K562 (cell line): Measurements from ENCODE around the gene SBDS. TPM values are rescaled to one million over a fixed set of nuclear protein-coding genes. Genes with fewer than 3 reads are reported as not detected.

Experiments
- ATAC-seq: fragments of 200-7000 bp; cut with Tn5 transposase; 3 replicates; pipeline ENCODE4 v1.9.1; 2020; ENCODE audit warnings: moderate library complexity
- BruUV-seq: library from RNA; stranded (reverse); fragments of 400-500 nt; replicated peaks from 2 replicates; lab custom pipeline; 2021; lab: Mats Ljungman, UMichigan
- CTCF ChIA-PET: fragments of 300-600 bp; formaldehyde crosslinking; extraction: SDS; loops from one replicate; lab custom pipeline; 2021; ENCODE audit warnings: low intra/inter-chr PET ratio; lab: Yijun Ruan, JAX
- POLR2A ChIA-PET: fragments of 300-600, 350-650 bp; sonication (Branson Sonifier 250); formaldehyde crosslinking; extraction: SDS; loops from one replicate; lab custom pipeline; 2021; ENCODE audit warnings: antibody characterized with exemption, inconsistent platforms; lab: Yijun Ruan, JAX
- DNase-seq, 4 experiments: peaks; one replicate each; pipeline versions ENCODE4 v3.0.0 to v3.0.0-alpha.2; 2011 to 2018; ENCODE audit warnings: low spot score in 3 of 4, mixed read lengths in 3 of 4; ENCODE audit errors: extremely low read depth in 1 of 4
- FAIRE-seq: peaks from 2 replicates; lab custom pipeline; 2011; peaks lifted over from hg19 to GRCh38; lab: Jason Lieb, UNC
- H2AFZ ChIP-seq: 2 replicates; pipeline ENCODE4 v1.6.0; 2011; ENCODE audit warnings: low read depth, low read length, control low read depth, inconsistent platforms
- H3K27ac ChIP-seq: fragments of 200-600 bp; 3 replicates; pipeline ENCODE4 v1.8.0; 2011; ENCODE audit warnings: low read depth, mild to moderate bottlenecking, control low read depth, inconsistent platforms, low read length, moderate library complexity, mixed read lengths; ENCODE audit errors: extremely low read depth
- H3K27me3 ChIP-seq, 2 experiments: fragments of 300-600 bp in 1 of 2; 2 replicates in 1 of 2; 3 replicates in 1 of 2; pipeline versions ENCODE4 v1.6.0 to v1.8.0; 2011; ENCODE audit warnings: inconsistent platforms in 2 of 2, low read length in 2 of 2, mild to moderate bottlenecking in 1 of 2, mixed read lengths in 1 of 2, moderate library complexity in 1 of 2; ENCODE audit not compliant: control insufficient read depth in 2 of 2, insufficient read depth in 2 of 2
- H3K36me3 ChIP-seq: fragments of 300-600 bp; 3 replicates; pipeline ENCODE4 v1.8.0; 2011; ENCODE audit warnings: mild to moderate bottlenecking, low read length, inconsistent platforms; ENCODE audit not compliant: control insufficient read depth, insufficient read depth
- H3K4me1 ChIP-seq, 2 experiments: fragments of 200-600 bp in 1 of 2; replicated peaks in 1 of 2; 2 replicates in 1 of 2; 3 replicates in 1 of 2; pipeline versions ENCODE4 v1.5.1 to v1.8.0; 2011; ENCODE audit warnings: inconsistent platforms in 2 of 2, low read length in 2 of 2, mild to moderate bottlenecking in 1 of 2, mixed read lengths in 1 of 2, moderate library complexity in 1 of 2; ENCODE audit not compliant: control insufficient read depth in 2 of 2, insufficient read depth in 2 of 2
- H3K4me2 ChIP-seq: 2 replicates; pipeline ENCODE4 v1.6.1; 2011; ENCODE audit warnings: low read length, control low read depth, inconsistent platforms, mixed read lengths; ENCODE audit not compliant: insufficient read depth
- H3K4me3 ChIP-seq: fragments of 200-600 bp; sonication (generic), shearing (Covaris generic); 2 replicates; pipeline ENCODE4 v1.5.1; 2016; ENCODE audit warnings: control low read depth, inconsistent platforms
- H3K79me2 ChIP-seq: fragments of 200-600 bp; 3 replicates; pipeline ENCODE4 v1.8.0; 2011; ENCODE audit warnings: low read length, inconsistent platforms; ENCODE audit not compliant: control insufficient read depth, insufficient read depth
- H3K9ac ChIP-seq, 2 experiments: 2 replicates each; pipeline versions ENCODE4 v1.6.0 to v1.6.1; 2011; ENCODE audit warnings: low read depth in 2 of 2, low read length in 2 of 2, control low read depth in 1 of 2, inconsistent platforms in 1 of 2, mild to moderate bottlenecking in 1 of 2, mixed read lengths in 1 of 2; ENCODE audit not compliant: insufficient read depth in 1 of 2
- H3K9me1 ChIP-seq: one replicate; pipeline ENCODE4 v1.6.0; 2011; ENCODE audit warnings: inconsistent platforms, mild to moderate bottlenecking, low read length, moderate library complexity; ENCODE audit not compliant: control insufficient read depth, insufficient read depth
- H3K9me3 ChIP-seq: replicated peaks from 2 replicates; pipeline ENCODE4 v1.5.1; 2011; ENCODE audit warnings: low read depth, low read length, inconsistent platforms; ENCODE audit not compliant: control insufficient read depth, insufficient read depth
- H4K20me1 ChIP-seq: replicated peaks from 2 replicates; pipeline ENCODE4 v1.6.1; 2011; ENCODE audit warnings: low read length, inconsistent platforms, mixed read lengths; ENCODE audit not compliant: control insufficient read depth, insufficient read depth
- PPARD ChIP-seq: fragments of 250-450 bp; sonication (Bioruptor Pico); IDR thresholded peaks from 2 replicates; pipeline ENCODE4 v1.8.0; 2022; ENCODE audit warnings: inconsistent platforms, mild to moderate bottlenecking, moderate library complexity
- ZNF740 ChIP-seq, 3 experiments: fragments of 200-800 bp in 1 of 3; sonication (Bioruptor generic) in 1 of 3; sonication (generic) in 1 of 3; formaldehyde crosslinking in 1 of 3; IDR thresholded peaks; 2 replicates each; pipeline versions ENCODE4 v1.6.1 to v1.8.0; 2016 to 2022; ENCODE audit warnings: mild to moderate bottlenecking in 2 of 3, missing compliant biosample characterization in 2 of 3, missing genetic modification characterization in 2 of 3, missing genetic modification reagents in 1 of 3
- WGBS: fragments of 100-300 bp; shearing (Covaris generic); methylation state at CpG from one replicate; pipeline ENCODE4 v1.1.6; 2016; ENCODE audit warnings: low coverage, mixed read lengths; ENCODE audit not compliant: insufficient coverage; ENCODE audit errors: missing lambda C conversion rate; 5-methylcytosine and 5-hydroxymethylcytosine counted together
- in situ Hi-C: fragments of 300-500 bp; cut with MboI; formaldehyde crosslinking; loops from 4 replicates; pipeline ENCODE4 v1.15.0; 2018; ENCODE audit warnings: inconsistent platforms, mixed read lengths
- intact Hi-C: fragments of 100-400 bp; cut with micrococcal nuclease; formaldehyde crosslinking; loops from 2 replicates; pipeline ENCODE4 v1.14.2; 2022
- polyA plus RNA-seq, 8 experiments: library from polyadenylated mRNA; depleted of rRNA in 4 of 8; stranded (reverse) in 5 of 8; unstranded in 3 of 8; fragments of >200 nt; fragmentation: Nextera tagmentation in 2 of 8; fragmentation: Illumina TruSeq in 1 of 8; extraction: Ambion mirVana in 2 of 8; extraction: Trizol in 1 of 8; gene quantifications; 2 replicates each; pipeline versions ENCODE4 v1.2.1 to v1.2.3, GENCODE V29; 2011 to 2014; ENCODE audit warnings: inconsistent platforms in 1 of 8, missing spikeins in 1 of 8
- total RNA-seq, 7 experiments: library from RNA; depleted of rRNA in 6 of 7; stranded (reverse); fragments of >200 nt in 6 of 7; fragmentation: Illumina TruSeq in 2 of 7; extraction: Trizol in 2 of 7; gene quantifications; 2 replicates each; pipeline versions ENCODE4 v1.2.1 to v1.2.3, GENCODE V29; 2011 to 2021; ENCODE audit warnings: low replicate concordance in 1 of 7

The SBDS gene
- total and polyA plus RNA-seq, 9 of the 15 experiments (the other 6 are each of a cell fraction or from before 2014, with no cell fraction given): 105 to 174 (median 117) TPM

- Histone ChIP-seq H3K9ac (peak overlapping the region in 1 of 2 experiments; percentile 77; a peak in 2 of 4 replicates), H3K4me3 (no peak overlapping the region), H3K9me1 (peaks cover 3% of the 10 kb centered on the region), H4K20me1 (no peaks in the 10 kb centered on the region), H3K27me3 (no peaks in the 10 kb centered on the region), H3K27ac (no peak overlapping the region), H3K79me2 (no peaks in the 10 kb centered on the region), H3K4me1 (peaks cover 0 to 4% of the 10 kb centered on the region in 2 experiments; a peak in 1 of 5 replicates), H3K36me3 (peaks cover 92% of the 10 kb centered on the region), H3K4me2 (no peak overlapping the region), H2AFZ (no peak overlapping the region), H3K9me3 (no peaks in the 10 kb centered on the region)
- DNase-seq (no peak), FAIRE-seq (no peak), ATAC-seq (peak; percentile 49)
- intact Hi-C loops: no loop called here
- no peak for TF ChIP-seq PPARD (CRISPR knock-in tag)
- TF ChIP-seq ZNF740 (CRISPR knock-in tag; IDR thresholded peaks at IDR 0.05): peak; percentile 76; the same call in 1 of the 2 replicates
- TF ChIP-seq ZNF740 (tag; IDR thresholded peaks at IDR 0.05): 0 out of 4 replicates have a peak, but pooled peaks of 1 of the 2 experiments have one; percentile 52
- ChIA-PET CTCF (no interaction called here), POLR2A (interaction anchor here (0.7 to 0.8 kb wide), 3 partner anchors 8 to 28 kb away, joined by 3 read pairs; no protein-coding TSS in a partner anchor)
- BruUV-seq: no TSS peak
- in situ Hi-C loops: no loop called here
- 84% methylated on average over 11 of the region's 11 CpGs for WGBS
Observed at GRCh38 chr7:66952343-66953043, 42.9 kb downstream of the SBDS start.
